ENCODE data around the gene JAZF1.

- no peak for TF ChIP-seq CTCF (IDR thresholded peaks at IDR 0.05)
- TF ChIP-seq POLR2A (IDR thresholded peaks at IDR 0.05) = no peak
Observed at GRCh38 chr7:28145931-28146330, 34.7 kb downstream of the JAZF1 start.
